Medulla oblongata (tissue), 1 donor: ENCODE results near the gene AP3B1.
A peak's percentile ranks its signal among the peaks of the same experiment; 100 is the strongest.

Experiments used
- DNase-seq: peaks from one replicate; pipeline ENCODE4 v3.0.0-alpha.2; 2015; ENCODE audit errors: extremely low spot score

Gene AP3B1, protein sequence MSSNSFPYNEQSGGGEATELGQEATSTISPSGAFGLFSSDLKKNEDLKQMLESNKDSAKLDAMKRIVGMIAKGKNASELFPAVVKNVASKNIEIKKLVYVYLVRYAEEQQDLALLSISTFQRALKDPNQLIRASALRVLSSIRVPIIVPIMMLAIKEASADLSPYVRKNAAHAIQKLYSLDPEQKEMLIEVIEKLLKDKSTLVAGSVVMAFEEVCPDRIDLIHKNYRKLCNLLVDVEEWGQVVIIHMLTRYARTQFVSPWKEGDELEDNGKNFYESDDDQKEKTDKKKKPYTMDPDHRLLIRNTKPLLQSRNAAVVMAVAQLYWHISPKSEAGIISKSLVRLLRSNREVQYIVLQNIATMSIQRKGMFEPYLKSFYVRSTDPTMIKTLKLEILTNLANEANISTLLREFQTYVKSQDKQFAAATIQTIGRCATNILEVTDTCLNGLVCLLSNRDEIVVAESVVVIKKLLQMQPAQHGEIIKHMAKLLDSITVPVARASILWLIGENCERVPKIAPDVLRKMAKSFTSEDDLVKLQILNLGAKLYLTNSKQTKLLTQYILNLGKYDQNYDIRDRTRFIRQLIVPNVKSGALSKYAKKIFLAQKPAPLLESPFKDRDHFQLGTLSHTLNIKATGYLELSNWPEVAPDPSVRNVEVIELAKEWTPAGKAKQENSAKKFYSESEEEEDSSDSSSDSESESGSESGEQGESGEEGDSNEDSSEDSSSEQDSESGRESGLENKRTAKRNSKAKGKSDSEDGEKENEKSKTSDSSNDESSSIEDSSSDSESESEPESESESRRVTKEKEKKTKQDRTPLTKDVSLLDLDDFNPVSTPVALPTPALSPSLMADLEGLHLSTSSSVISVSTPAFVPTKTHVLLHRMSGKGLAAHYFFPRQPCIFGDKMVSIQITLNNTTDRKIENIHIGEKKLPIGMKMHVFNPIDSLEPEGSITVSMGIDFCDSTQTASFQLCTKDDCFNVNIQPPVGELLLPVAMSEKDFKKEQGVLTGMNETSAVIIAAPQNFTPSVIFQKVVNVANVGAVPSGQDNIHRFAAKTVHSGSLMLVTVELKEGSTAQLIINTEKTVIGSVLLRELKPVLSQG

GRCh38 chr5:78294248-78295034, at the start of gene AP3B1:
Gene AP3B1, minus strand, starts transcription at chr5:78294698. Its CDS starts 119 bp downstream, at chr5:78294579.
- DNase-seq, result peak; percentile 99

GRCh38 chr5:78341440-78341839, 46.9 kb upstream of the AP3B1 start:
- no peak for DNase-seq

- peak; percentile 32 for DNase-seq
These were observed 45.3 kb upstream of the AP3B1 start for GRCh38 chr5:78339617-78340436.

DNA sequence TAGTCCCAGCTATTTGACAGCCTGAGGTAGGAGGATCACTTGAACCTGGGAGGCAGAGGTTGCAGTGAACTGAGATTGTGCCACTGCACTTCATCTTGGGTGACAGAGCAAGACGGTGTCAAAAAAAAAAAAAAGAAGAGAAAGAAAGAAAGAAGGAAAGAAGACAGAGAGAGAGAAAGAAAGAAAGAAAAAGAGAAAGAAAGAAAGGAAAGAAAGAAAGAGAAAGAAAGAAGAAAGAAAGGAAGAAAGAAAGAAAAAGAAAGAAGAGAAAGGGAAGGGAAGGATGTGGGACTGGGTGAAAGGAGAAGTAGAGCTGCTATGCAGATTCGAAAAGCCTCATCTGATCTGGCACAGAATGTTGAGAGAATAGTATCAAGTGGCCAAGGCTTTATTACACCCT, 42.2 kb upstream of the AP3B1 start:
- DNase-seq, result no peak

- DNase-seq, result no peak
These were observed 41.5 kb upstream of the AP3B1 start for GRCh38 chr5:78335976-78336375.

DNA sequence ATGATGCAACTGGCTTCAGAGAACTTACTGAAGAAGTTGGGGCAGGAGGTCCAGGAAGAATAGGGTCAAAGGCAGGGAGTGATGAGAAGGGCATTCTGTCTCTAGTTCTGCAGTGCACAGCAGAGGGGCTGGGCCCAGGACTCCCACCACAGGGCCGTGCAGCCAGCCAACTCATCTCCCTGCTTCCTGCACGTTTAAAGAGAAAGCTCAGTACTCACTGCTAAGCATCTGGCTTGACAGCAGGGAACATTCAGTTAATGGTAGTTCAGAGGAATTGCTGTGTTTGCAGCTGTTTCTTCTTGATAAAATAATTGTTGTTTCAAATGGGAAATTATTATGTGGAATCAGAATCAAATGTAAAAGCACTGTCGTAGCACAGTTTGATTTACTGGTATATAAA, 40.3 kb upstream of the AP3B1 start:
- DNase-seq, result no peak

DNA sequence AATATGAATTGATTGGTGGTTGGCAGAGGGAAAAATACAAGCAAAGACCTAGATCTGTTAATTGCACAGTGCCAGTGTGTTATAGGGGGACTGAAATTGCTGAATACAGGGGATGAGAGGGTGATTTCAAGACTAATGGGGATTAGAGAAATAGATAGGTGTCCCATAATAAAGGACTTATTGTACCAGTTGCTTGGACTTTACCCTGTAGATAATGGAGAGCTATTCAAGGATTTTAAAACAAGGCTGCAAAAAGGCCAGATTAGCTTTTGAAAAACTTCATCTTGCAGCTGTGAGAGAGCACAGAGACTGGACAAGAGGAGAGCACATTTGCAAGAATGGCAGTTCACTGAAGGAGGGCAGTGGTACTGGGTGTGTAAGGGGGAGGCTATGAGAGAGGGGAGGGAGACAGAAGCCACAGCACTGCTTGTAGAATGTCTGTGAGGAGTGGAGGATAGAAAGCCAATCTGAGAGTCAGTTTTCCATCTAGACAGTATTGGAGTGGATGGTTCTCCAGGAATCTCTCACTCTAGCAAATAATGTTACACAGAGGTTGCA, 37.1 kb upstream of the AP3B1 start:
- no peak for DNase-seq

DNA sequence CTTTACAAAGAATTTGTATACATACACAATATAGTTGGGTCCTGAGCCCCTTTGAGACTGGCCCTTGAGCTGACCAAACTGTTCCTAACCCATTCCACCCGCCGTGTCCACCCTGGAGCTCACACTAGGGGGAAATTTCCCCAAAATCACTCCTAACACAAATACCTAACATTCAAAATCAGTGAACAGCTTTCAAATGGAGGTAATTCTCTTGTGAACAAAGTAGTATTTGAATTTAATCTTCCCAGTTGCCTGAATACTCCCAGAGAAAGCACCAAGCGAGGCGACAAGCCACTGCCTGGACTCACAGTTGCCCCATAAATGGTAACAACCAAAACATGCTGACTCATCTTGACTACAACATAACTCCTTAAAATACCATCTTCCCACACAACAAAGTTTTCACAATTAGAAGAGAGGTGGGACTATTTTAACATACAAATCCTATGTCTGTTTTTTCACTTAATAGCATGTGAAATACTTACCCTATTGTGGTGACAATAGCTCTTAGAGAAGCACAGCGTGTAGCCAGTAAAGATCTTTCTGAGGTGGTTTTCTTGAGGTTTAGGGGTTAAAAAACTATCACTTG, 34.2 kb upstream of the AP3B1 start:
- DNase-seq, result no peak

DNA sequence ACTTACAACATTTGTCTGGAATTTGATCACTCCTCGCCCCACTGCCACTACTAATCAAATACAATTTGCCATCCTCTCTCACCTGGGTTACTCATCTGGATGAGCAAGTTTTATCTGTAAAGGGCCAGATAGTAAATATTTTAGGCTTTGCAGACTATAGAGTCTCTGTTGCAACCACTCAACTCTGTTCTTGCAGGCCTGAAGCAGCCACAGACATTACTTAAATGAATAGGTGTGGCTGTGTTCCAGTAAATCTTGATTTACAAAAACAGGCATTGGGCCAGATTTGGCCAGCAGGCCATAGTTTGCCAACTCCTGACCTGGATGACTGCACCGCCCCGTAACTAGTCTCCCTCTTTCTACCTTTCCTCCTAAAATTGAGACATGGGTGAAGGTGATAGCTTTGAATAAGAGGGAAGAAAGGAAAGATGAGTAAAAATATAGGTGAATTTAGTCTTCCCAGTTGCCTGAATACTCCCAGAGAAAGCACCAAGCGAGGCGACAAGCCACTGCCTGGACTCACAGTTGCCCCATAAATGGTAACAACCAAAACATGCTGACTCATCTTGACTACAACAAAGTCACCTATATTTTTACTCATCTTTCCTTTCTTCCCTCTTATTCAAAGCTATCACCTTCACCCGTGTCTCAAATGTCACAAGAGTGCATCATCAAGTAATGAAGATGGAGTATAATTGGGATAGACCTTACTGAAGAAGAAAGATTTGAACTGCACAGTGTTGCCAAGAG, 33.4 kb upstream of the AP3B1 start:
- DNase-seq, result no peak

DNA sequence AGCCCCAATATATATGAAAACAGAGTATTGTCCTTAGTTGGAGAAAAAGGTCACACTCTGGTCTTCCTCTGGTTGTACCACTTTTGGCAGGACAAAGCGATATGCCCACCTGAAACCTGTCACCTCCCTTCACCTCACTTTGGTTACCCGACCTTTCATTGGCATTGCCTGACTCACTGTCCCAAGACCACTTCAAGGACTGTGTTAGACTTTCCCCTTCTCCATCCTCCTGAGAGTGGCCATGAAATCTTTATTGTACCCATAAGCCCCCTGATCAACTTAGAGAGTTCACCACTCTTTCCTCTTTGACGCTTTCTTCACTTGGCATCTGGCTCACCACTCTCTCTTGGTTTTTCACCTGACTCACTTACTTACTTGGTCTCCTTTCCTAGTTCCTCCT, 32.4 kb upstream of the AP3B1 start:
- no peak for DNase-seq

DNA sequence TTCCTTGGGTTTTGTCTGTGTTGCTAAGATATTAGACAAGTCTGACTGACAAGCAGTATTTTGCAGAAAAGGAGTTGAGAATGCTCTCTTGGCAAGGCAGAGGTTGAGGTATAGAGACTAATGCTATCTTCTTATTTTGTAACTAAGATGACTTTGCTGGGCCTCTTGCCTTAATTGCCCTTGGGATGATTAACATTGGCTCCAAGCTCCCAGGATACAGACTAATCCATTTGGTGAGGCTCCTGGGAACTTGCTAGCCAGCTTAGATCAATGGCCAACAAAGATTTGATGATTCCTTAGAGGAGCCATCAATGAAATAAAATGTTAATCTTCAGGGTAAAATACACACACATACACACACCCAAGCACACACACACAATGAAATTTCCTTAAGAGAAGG, 28.7 kb upstream of the AP3B1 start:
- DNase-seq, result no peak

DNA sequence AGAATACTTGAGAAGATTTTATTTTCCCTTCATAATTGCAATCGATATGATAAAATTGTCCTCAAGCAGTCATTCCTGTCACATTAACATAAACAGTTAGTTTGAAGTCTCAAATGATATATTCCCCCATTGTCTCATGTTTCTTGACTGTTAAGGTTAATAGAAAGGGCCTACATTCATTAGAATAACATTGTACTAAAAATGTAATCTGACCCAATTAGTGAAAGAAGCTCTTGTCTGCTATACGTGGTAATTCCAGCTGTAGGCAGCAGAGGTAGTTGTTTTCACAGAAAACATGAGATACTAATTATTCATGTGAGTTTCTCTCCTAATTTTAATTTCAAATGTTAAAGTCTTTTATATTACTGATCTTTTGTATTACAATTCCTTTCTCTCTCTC, 25.9 kb upstream of the AP3B1 start:
- peak; percentile 50 for DNase-seq

- no peak for DNase-seq
These were observed 23.8 kb upstream of the AP3B1 start for GRCh38 chr5:78318337-78318736.

DNA sequence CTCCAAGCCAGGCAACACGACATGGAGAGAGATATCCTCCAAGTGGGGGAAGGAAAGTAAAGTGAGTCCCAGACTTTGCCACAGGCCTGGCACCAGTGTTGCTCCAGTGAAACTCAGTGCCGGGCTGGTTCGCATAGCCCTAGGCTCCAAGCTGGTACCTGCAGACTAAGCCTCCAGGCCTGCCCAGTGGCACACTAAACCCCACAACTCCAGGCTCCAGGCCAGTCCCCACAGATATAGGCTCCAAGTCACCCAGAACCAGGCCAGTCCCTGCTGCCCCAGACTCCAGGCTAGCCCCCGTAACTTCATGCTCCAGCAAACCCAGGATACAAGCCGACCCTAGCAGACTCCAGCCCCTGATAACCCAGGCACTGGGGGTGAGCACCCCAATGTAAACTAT, 23.0 kb upstream of the AP3B1 start:
- no peak for DNase-seq

DNA sequence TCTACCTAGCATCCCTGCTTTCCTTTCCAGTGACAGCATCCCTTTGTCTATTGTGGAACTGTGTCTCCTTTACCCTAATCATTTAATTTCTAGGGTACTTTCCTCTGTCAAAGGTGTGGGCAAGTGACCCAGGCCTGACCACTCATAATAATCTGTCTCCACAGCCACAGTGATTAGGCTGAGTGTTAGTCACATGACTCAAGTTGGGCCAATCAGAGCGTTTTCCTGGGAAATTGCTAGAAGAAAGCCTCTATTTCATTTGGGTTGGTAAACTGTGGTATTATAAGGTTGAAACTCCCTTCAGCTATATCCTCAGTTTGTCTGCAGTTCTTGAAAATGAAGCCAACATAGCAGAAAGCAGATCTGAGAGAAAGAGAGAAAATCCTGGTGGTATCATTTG, 14.2 kb upstream of the AP3B1 start:
- DNase-seq, result no peak

DNA sequence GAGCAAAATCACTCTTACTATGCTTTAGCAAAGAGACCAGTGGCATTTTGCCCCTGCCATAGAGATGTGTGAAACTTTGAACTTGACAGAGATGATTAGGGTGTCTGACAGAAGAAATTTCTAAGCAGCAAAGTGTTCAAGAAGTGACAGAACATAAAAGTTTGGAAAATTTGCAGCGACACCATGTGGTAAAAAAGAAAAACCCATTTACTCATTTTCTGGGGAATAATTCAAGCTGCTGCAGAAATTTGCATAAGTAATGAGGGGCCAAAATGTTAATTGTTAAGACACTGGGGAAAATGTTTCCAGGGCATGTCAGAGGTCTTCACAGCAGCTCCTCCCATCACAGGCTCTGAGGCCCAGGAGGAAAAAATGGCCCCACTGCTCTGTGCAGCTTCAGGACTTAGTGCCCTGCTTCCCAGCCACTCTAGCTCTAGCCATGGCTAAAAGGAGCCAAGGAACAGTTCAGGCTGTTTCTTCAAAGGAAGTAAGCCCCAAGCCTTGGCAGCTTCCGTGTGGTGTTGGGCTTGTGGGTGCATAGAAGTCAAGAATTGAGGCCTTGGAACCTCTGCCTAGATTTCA, 6.1 kb upstream of the AP3B1 start:
- peak; percentile 24 for DNase-seq

DNA sequence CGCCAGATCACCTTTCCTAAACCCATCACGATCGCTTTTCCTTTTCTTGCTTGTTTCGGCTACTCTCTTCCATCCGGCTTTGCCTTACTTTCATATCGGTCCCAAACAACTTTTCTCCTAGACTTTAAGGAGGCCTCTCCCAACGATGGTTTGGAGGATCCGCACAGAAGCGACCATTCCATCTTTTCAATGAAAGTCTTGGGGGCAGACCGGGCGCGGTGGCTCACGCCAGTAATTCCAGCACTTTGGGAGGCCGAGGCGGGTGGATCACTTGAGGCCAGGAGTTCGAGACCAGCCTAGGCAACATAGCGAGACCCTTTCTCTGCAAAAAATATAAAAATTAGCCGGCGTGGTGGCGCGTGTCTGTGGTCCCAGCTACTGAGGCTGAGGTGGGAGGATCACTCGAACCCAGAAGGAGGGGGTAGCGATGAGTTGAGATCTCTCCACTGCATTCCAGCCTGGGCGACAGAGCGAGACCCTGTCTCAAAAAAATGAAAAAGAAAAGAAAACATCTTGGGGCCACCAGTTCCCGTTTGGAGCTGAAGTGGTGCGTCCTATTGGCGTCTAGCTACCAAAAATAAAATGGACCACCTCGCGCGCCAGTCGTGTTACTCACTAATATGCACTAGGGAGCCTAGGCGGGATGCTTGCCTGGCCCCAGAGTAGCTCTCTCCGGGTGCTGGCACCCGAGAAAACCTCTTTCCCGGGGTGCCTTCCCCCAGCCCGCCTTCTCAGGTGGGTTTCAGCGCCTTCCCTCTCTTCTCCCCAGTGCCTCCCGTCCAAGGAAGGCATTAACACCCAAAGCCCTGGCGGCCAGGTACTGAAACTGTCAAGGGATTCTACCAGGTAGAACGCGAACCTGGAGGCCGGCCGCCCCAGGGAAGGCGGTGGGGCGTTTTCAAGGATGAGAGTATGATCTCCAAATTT, 800 bp upstream of the AP3B1 start:
- no peak for DNase-seq

DNA sequence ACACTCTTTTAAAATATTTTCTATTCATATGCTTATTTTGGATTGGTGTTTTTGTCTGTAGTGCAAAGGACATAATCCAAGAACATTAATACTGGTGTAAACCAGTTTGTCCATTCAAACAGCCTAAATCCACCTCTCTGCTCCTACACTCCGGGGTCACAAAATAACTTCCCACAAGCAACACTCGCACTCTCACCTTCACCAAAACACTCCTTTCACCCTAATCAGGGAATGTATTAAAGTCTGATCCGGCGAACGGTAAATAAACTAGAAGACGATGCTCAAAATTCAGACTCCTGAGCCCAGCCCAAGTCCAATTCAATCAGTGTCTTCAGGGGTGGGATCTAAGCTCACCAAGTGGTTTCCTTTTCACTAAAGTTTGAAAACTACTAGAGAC, 649 bp downstream of the AP3B1 start:
- DNase-seq, result peak; percentile 45
